HL-60 (cell line): Measurements from ENCODE around the gene RAB17.

ENCODE experiments used
- DNase-seq, 2 experiments: peaks; one replicate each; pipeline ENCODE4 v3.0.0-alpha.2; 2010 to 2020; ENCODE audit warnings: low read depth in 1 of 2, low spot score in 1 of 2
- H3K27ac ChIP-seq: fragments of 250-450 bp; sonication (Bioruptor Pico); replicated peaks from 2 replicates; pipeline ENCODE4 v1.5.1; 2020; ENCODE audit warnings: mild to moderate bottlenecking, moderate library complexity
- H3K27me3 ChIP-seq: fragments of 250-450 bp; sonication (Bioruptor Pico); 2 replicates; pipeline ENCODE4 v1.5.1; 2021; ENCODE audit warnings: mild to moderate bottlenecking, moderate library complexity; ENCODE audit not compliant: insufficient read depth, poor library complexity, severe bottlenecking
- H3K4me3 ChIP-seq: replicated peaks from 2 replicates; pipeline ENCODE4 v1.5.1; 2011; ENCODE audit warnings: mild to moderate bottlenecking, control low read depth, low read length; ENCODE audit not compliant: insufficient read depth
- CTCF ChIP-seq: IDR thresholded peaks from one replicate; pipeline ENCODE4 v1.5.1; 2011; ENCODE audit warnings: low read length, control low read depth, inconsistent platforms; ENCODE audit not compliant: insufficient read depth
- GABPA ChIP-seq: IDR thresholded peaks from 2 replicates; pipeline ENCODE4 v1.6.1; 2012; ENCODE audit warnings: low read depth
- POLR2AphosphoS5 ChIP-seq: IDR thresholded peaks from 2 replicates; pipeline ENCODE4 v1.6.1; 2012; ENCODE audit warnings: low read depth
- REST ChIP-seq: IDR thresholded peaks from 2 replicates; pipeline ENCODE4 v1.6.1; 2012; ENCODE audit warnings: low read depth; ENCODE audit not compliant: insufficient replicate concordance
- SPI1 ChIP-seq: IDR thresholded peaks from 2 replicates; pipeline ENCODE4 v1.6.1; 2012; ENCODE audit warnings: low read depth, mild to moderate bottlenecking, borderline replicate concordance

RAB17 gene

GRCh38 chr2:237551071-237551574 lies 39.4 kb downstream of the RAB17 start:
- DNase-seq: no peak
- H3K27me3 ChIP-seq: peaks cover 4% of the 10 kb centered on the region
- TF ChIP-seq GABPA (no peak), CTCF (no peak), POLR2AphosphoS5 (no peak), SPI1 (no peak), REST (no peak)

GRCh38 chr2:237549643-237550415 lies 40.7 kb downstream of the RAB17 start:
- Histone ChIP-seq H3K27ac (no peak overlapping the region), H3K27me3 (peaks cover 4% of the 10 kb centered on the region), H3K4me3 (no peak overlapping the region)
- no peak for DNase-seq
- TF ChIP-seq CTCF (no peak), GABPA (no peak), POLR2AphosphoS5 (no peak), REST (no peak), SPI1 (no peak)

More at GRCh38 chr2:237551071-237551574, 39.4 kb downstream of the RAB17 start:
- no peak overlapping the region for H3K27ac ChIP-seq
- no peak overlapping the region for H3K4me3 ChIP-seq

- TF ChIP-seq SPI1: no peak
- no peak for TF ChIP-seq REST
- no peak for TF ChIP-seq CTCF
- TF ChIP-seq POLR2AphosphoS5: no peak
- TF ChIP-seq GABPA: no peak
- Histone ChIP-seq H3K27me3 (peaks cover 4% of the 10 kb centered on the region), H3K4me3 (no peak overlapping the region), H3K27ac (no peak overlapping the region)
- DNase-seq: no peak
Observed at GRCh38 chr2:237549216-237549615, 41.3 kb downstream of the RAB17 start.
